GM10266 (cell line): ENCODE data around the gene RASGRF2.

Experiments used
- DNase-seq: peaks from one replicate; pipeline ENCODE4 v3.0.0; 2012; ENCODE audit errors: extremely low spot score
- TF ChIP-seq, protein P1 (sequence below): IDR thresholded peaks from 2 replicates; pipeline ENCODE4 v1.5.1; 2012; ENCODE audit warnings: mild to moderate bottlenecking, low read depth; ENCODE audit not compliant: control insufficient read depth, insufficient read depth; ENCODE audit errors: missing control alignments

Gene RASGRF2

DNA sequence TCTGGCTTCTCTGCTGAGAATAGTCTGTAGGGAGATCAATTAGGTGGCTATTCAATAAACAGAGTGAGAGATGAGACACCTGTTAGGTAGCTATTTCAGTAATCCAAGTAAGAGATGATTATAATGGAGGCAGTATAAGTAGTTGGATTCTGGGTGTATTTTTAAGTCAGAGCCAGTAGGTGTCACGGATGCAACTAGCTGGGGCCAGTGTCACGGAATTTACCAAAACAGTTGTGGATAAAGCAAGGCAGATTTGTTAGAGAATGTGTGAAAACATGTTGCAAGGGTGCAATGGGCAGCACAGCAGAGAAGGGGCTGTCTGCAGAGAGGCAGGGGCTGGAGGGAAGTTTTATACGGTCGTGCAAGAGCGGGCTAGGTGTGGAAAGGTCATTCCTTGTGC lies 114.9 kb downstream of the RASGRF2 start:
- TF ChIP-seq, protein P1, sequence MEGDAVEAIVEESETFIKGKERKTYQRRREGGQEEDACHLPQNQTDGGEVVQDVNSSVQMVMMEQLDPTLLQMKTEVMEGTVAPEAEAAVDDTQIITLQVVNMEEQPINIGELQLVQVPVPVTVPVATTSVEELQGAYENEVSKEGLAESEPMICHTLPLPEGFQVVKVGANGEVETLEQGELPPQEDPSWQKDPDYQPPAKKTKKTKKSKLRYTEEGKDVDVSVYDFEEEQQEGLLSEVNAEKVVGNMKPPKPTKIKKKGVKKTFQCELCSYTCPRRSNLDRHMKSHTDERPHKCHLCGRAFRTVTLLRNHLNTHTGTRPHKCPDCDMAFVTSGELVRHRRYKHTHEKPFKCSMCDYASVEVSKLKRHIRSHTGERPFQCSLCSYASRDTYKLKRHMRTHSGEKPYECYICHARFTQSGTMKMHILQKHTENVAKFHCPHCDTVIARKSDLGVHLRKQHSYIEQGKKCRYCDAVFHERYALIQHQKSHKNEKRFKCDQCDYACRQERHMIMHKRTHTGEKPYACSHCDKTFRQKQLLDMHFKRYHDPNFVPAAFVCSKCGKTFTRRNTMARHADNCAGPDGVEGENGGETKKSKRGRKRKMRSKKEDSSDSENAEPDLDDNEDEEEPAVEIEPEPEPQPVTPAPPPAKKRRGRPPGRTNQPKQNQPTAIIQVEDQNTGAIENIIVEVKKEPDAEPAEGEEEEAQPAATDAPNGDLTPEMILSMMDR: no peak
- DNase-seq: no peak

DNA sequence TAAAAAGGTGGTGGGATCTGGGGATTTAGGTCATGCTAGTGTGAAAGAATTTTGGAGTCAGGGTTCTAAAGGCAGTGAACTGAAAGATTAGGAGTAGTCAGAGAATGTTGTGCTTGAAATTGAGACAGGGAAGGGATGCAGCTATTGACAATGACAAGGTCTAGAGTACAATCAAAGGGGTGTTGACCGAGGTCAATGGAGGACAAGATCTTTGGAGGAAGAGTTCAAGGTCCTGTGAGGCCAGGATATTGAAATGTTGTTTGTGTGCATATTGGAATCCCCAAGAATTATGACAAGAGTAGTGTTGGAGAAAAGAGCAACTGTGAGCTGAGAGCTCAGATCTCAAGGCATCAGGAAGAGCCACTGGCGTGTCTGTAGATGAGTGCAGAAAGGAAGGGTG lies 116.9 kb downstream of the RASGRF2 start:
- TF ChIP-seq, protein P1: no peak
- no peak for DNase-seq

DNA sequence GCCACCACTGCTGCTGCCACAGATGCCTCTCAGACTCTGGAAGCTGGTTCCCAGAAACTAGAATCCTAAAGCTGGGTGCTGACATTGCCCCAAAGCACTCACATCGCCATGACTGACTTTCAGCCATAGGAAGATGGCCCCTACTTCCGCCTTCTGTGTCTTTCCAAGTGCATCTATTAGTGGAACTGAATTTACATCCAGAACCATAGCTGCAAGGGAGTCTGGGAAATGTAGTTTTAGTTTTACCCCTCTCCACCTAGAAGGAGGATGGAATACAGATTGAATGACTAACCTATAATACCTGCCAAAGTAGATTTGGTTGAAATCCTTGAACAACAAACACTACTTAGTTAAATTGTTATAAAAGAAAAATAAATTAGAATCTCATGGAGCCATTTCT lies 118.8 kb downstream of the RASGRF2 start:
- no peak for DNase-seq
- TF ChIP-seq, protein P1: no peak

DNA sequence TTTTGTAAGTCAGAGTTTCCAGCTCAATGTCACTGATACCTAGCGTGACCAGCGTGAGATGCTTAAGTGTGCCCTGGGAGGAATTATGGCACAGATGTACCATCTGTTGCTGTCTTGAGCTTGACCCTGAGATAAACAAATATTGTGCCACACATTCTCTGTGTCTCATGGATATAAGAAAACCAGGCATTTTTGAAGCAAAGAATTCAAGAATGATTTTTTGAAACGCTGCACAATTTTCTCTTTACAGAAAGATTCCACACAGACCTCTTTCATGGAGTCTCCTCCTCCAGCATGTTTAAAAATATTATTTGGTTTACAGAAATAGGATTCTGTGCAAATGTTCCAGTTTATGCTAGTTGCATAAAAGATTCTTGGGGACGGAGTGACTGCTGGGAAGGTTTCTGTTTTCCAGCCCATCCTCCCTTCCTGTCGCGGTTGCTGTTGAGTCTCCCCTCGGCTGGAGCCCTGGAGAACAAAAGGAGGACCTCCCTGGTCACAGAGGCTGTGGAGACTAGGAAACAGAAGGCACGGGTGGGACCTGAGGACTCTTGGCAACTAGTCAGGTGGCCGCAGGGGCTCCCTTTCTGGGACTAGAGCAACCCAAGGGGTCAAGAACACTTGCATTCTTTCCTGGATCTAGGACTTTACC lies 120.8 kb downstream of the RASGRF2 start:
- DNase-seq: no peak
- TF ChIP-seq, protein P1: no peak

DNA sequence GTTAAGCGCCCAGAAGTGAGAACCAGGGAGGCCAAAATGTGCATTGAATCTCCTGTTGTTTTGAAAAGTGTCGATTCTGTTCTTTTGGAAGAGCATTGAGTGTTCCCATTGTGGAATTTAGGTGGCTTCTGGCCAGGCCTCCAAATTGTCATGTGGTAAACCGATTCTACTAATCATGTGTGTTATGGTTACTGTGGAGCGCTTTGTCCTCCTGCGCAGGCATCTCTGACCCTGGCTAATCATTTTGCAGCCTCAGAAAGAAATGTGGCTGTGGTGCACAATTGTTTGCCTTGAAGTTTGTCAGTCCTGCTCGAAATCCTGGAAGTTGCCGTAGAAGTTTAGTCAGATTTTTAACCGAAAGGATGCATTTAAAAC lies 121.3 kb downstream of the RASGRF2 start:
- DNase-seq: no peak
- TF ChIP-seq, protein P1: no peak

DNA sequence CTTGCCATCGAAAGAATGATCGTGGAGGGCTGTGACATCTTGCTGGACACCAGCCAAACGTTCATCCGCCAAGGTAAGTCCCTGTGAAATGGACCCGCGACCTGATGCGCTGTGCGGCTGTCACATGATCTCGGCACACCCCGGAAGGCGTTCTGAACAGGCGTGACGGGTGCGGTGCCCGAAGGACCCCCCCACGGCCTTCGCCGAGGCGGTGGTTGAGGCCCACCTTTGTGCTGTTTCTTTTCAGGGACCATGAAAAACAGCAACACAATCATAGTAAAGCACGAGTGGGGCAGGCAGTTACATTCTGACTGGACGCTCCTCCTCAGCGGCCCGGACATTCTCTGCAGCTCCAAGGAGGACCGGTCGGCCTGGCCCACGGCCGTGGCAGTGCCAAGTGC lies 126.7 kb downstream of the RASGRF2 start:
- TF ChIP-seq, protein P1: no peak
- DNase-seq: no peak

DNA sequence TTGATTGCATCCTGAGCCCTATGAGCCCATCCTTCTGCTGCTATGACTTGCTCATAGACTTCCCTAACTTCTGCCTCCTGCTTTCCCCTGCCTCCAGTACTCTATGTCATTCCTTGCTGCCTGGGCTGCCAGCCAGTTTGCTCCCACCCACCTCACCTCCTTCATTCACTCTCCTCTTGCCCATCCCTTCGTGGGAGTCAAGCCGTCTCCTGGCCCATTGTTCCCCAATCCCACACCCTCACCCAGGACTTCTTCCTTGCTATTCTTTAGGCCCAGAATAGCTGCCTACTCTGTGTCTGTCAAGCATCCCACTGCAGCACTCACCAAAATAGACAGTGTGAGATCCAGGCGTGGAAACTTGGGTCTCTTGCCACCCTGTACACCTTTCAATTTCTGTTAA lies 131.0 kb downstream of the RASGRF2 start:
- DNase-seq: no peak
- TF ChIP-seq, protein P1: no peak
